T-helper 1 cell (primary cell): ENCODE results near the gene GREM1.

Source experiments
- DNase-seq, 5 donors: peaks; one replicate each; pipeline ENCODE4 v3.0.0-alpha.2; 2012 to 2020

The GREM1 gene

GRCh38 chr15:32787949-32788348 is 70.1 kb downstream of the GREM1 start:
- no peak for DNase-seq

GRCh38 chr15:32790352-32790999 is 72.7 kb downstream of the GREM1 start:
- DNase-seq = no peak

GRCh38 chr15:32792436-32792835 is 74.6 kb downstream of the GREM1 start:
- DNase-seq = no peak
